Activated T-cell treated with anti-CD3 and anti-CD28 coated beads for 24 hours (primary cell): Measurements from ENCODE around the gene ARFGEF3.
"Not testable (repeated sequence)": the region's sequence is repeated elsewhere in the genome, so short reads cannot be mapped to it uniquely, and the experiment has no call there.

ENCODE experiments used
- DNase-seq: peaks from one replicate; pipeline ENCODE4 v3.0.0-alpha.2; 2020; ENCODE audit warnings: low read depth

ARFGEF3 gene

GRCh38 chr6:138212530-138212929, 50.8 kb downstream of the ARFGEF3 start:
- DNase-seq: not testable (repeated sequence)

- no peak for DNase-seq
Measured at GRCh38 chr6:138215093-138215782, 53.5 kb downstream of the ARFGEF3 start.

- DNase-seq: no peak
Measured at GRCh38 chr6:138218449-138218848, 56.7 kb downstream of the ARFGEF3 start, which contains the start of gene PBOV1. PBOV1 (minus strand) TSS chr6:138218491; CDS start chr6:138218395, 96 bp downstream.

- DNase-seq: no peak
Measured at GRCh38 chr6:138219398-138219797, 57.7 kb downstream of the ARFGEF3 start.

- DNase-seq: no peak
Measured at GRCh38 chr6:138219901-138220300, 58.2 kb downstream of the ARFGEF3 start.

GRCh38 chr6:138222901-138223546, 61.3 kb downstream of the ARFGEF3 start:
- no peak for DNase-seq

- no peak for DNase-seq
Measured at GRCh38 chr6:138225953-138226352, 64.2 kb downstream of the ARFGEF3 start.

- DNase-seq: no peak
Measured at GRCh38 chr6:138226700-138227315, 65.1 kb downstream of the ARFGEF3 start.

- no peak for DNase-seq
Measured at GRCh38 chr6:138227316-138227781, 65.6 kb downstream of the ARFGEF3 start.

- no peak for DNase-seq
Measured at GRCh38 chr6:138229072-138229471, 67.3 kb downstream of the ARFGEF3 start.

GRCh38 chr6:138229663-138230179, 68.0 kb downstream of the ARFGEF3 start:
- no peak for DNase-seq

GRCh38 chr6:138230221-138230620, 68.5 kb downstream of the ARFGEF3 start:
- no peak for DNase-seq

GRCh38 chr6:138230759-138231380, 69.1 kb downstream of the ARFGEF3 start:
- DNase-seq: no peak

- no peak for DNase-seq
Measured at GRCh38 chr6:138231381-138231886, 69.7 kb downstream of the ARFGEF3 start.

GRCh38 chr6:138234363-138234762, 72.6 kb downstream of the ARFGEF3 start:
- no peak for DNase-seq

GRCh38 chr6:138235205-138235604, 73.5 kb downstream of the ARFGEF3 start:
- DNase-seq: no peak

GRCh38 chr6:138235693-138236092, 74.0 kb downstream of the ARFGEF3 start:
- no peak for DNase-seq

GRCh38 chr6:138237463-138237862, 75.7 kb downstream of the ARFGEF3 start:
- no peak for DNase-seq

- DNase-seq: no peak
Measured at GRCh38 chr6:138238368-138238767, 76.6 kb downstream of the ARFGEF3 start.

- DNase-seq: no peak
Measured at GRCh38 chr6:138239774-138240173, 78.0 kb downstream of the ARFGEF3 start.

- no peak for DNase-seq
Measured at GRCh38 chr6:138240476-138241245, 78.9 kb downstream of the ARFGEF3 start.
